Measurements from ENCODE around the gene PRODH. TPM values are rescaled to one million over a fixed set of nuclear protein-coding genes. Genes with fewer than 3 reads are reported as not detected.
"Not testable (repeated sequence)": the region's sequence is repeated elsewhere in the genome, so short reads cannot be mapped to it uniquely, and the experiment has no call there.

PRODH gene
- total RNA-seq, 1 donor from 2014 or later: 1.8 TPM

DNA sequence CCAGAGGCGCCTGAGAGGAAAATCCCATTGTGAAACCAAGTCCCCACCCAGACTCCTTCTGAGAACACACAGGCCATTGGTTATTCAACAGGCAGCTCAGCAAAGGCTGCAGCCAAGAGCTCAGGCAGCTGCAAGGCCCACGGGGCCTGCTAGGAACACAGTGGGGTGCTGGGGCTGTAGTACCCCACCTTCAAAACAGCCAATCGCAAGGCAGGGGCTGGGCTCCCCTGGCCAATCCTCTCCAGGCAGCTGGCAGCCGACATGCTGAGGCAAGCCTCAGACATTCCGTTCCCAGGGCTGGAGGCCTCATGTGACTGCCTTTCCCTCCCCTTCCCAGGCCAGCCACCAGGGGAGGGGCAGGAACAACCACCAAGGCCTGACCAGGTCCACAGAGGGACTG is 6.6 kb downstream of the PRODH start:
- no peaks in the 10 kb centered on the region for H3K9me3 Mint-ChIP-seq (ENCODE audit: unreplicated experiment)
- TF ChIP-seq, protein P1, sequence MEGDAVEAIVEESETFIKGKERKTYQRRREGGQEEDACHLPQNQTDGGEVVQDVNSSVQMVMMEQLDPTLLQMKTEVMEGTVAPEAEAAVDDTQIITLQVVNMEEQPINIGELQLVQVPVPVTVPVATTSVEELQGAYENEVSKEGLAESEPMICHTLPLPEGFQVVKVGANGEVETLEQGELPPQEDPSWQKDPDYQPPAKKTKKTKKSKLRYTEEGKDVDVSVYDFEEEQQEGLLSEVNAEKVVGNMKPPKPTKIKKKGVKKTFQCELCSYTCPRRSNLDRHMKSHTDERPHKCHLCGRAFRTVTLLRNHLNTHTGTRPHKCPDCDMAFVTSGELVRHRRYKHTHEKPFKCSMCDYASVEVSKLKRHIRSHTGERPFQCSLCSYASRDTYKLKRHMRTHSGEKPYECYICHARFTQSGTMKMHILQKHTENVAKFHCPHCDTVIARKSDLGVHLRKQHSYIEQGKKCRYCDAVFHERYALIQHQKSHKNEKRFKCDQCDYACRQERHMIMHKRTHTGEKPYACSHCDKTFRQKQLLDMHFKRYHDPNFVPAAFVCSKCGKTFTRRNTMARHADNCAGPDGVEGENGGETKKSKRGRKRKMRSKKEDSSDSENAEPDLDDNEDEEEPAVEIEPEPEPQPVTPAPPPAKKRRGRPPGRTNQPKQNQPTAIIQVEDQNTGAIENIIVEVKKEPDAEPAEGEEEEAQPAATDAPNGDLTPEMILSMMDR (IDR thresholded peaks at IDR 0.05; ENCODE audit: unreplicated experiment): no peak
- no peaks in the 10 kb centered on the region for H3K4me1 Mint-ChIP-seq (ENCODE audit: unreplicated experiment)
- DNase-seq (ENCODE audit: low spot score): no peak
- H3K4me3 Mint-ChIP-seq (ENCODE audit: unreplicated experiment): no peak overlapping the region
- H3K27ac Mint-ChIP-seq (ENCODE audit: unreplicated experiment): no peak overlapping the region
- no peaks in the 10 kb centered on the region for H3K27me3 Mint-ChIP-seq (ENCODE audit: unreplicated experiment)
- no peaks in the 10 kb centered on the region for H3K36me3 Mint-ChIP-seq (ENCODE audit: low read depth, unreplicated experiment)

DNA sequence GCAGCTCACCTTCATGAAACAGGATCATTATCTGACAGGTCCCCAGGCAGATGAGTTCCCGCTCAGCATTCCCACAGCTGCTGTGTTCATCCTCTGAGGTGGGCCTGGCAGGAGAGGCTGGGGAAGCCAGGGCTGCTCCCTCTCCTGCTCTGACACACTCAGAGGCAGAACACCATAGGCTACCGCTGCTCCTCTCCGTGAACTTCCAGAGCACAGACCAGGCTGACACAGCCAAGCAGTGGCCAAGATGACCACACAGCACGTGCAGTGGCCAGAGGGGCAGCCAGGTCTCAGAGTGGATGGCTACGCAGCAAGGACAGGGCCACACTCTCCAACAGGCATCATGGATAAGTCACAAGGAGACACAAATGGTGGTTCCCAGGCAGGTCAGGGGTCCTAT is 8.5 kb downstream of the PRODH start:
- Mint-ChIP-seq H3K27me3 (ENCODE audit: unreplicated experiment) (no peaks in the 10 kb centered on the region), H3K4me3 (ENCODE audit: unreplicated experiment) (no peak overlapping the region), H3K27ac (ENCODE audit: unreplicated experiment) (no peak overlapping the region), H3K4me1 (ENCODE audit: unreplicated experiment) (no peaks in the 10 kb centered on the region), H3K36me3 (ENCODE audit: low read depth, unreplicated experiment) (no peaks in the 10 kb centered on the region), H3K9me3 (ENCODE audit: unreplicated experiment) (no peaks in the 10 kb centered on the region)
- TF ChIP-seq, protein P1 (IDR thresholded peaks at IDR 0.05; ENCODE audit: unreplicated experiment): no peak
- DNase-seq (ENCODE audit: low spot score): no peak

DNA sequence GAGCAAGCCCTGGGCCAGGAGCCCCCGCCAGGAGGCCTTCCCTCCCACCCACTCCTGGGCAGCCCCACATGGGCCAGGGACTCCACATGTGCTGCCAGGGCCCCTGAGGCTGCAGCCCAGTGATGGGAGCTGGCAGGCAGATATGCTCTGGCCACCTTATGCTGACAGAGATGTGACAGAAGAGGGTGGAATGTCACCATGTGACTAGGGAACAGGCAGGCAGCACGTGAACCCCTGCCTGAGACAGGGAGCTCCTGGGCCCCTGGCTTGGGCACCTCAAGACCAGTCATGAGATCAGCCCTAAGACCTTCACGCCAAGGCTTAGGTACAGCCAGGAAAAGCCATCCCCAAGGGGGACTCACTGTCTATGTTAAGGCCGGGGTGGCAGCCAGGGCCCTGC is 9.1 kb downstream of the PRODH start:
- Mint-ChIP-seq H3K36me3 (ENCODE audit: low read depth, unreplicated experiment) (no peaks in the 10 kb centered on the region), H3K4me3 (ENCODE audit: unreplicated experiment) (no peak overlapping the region), H3K9me3 (ENCODE audit: unreplicated experiment) (no peaks in the 10 kb centered on the region), H3K4me1 (ENCODE audit: unreplicated experiment) (no peaks in the 10 kb centered on the region), H3K27me3 (ENCODE audit: unreplicated experiment) (no peaks in the 10 kb centered on the region), H3K27ac (ENCODE audit: unreplicated experiment) (no peak overlapping the region)
- no peak for DNase-seq (ENCODE audit: low spot score)
- TF ChIP-seq, protein P1 (IDR thresholded peaks at IDR 0.05; ENCODE audit: unreplicated experiment): no peak

DNA sequence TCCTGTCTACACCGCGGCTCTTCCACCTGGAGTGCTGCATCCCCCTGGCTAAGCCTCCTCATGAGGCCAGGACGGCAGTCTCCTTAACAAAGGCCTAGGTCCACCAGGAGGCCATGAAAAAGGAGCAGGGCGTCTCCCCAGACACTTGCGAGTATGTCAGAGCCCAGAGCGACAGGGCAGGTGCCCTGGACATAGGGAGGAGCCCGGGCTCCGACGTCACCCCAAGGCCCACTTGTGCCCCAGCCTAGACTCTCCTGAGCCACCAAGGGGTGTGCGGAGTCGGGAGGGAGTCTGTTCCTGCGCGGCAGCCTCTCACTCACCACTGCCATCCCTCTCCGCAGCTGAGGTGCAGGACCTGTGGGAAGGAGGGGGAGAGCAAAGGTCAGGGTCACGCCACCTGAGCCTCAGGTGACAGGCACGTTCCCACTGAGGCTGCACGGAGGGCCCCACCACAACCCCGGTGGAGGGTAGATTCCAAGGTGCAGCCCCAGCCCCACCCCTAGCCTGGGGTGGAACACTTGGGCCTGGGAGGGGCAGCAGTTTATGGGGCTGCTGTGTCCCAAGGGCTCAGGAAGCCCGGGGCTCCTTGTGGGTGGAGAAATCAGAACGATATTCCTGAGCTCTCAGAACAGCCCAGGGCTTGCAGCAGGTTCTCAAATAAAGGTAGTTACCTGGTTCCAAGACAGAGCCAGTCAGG is 10.6 kb downstream of the PRODH start:
- Mint-ChIP-seq H3K4me3 (ENCODE audit: unreplicated experiment) (no peak overlapping the region), H3K27me3 (ENCODE audit: unreplicated experiment) (no peaks in the 10 kb centered on the region), H3K36me3 (ENCODE audit: low read depth, unreplicated experiment) (no peaks in the 10 kb centered on the region), H3K27ac (ENCODE audit: unreplicated experiment) (no peak overlapping the region), H3K4me1 (ENCODE audit: unreplicated experiment) (no peaks in the 10 kb centered on the region), H3K9me3 (ENCODE audit: unreplicated experiment) (no peaks in the 10 kb centered on the region)
- no peak for DNase-seq (ENCODE audit: low spot score)
- TF ChIP-seq, protein P1 (IDR thresholded peaks at IDR 0.05; ENCODE audit: unreplicated experiment): no peak

DNA sequence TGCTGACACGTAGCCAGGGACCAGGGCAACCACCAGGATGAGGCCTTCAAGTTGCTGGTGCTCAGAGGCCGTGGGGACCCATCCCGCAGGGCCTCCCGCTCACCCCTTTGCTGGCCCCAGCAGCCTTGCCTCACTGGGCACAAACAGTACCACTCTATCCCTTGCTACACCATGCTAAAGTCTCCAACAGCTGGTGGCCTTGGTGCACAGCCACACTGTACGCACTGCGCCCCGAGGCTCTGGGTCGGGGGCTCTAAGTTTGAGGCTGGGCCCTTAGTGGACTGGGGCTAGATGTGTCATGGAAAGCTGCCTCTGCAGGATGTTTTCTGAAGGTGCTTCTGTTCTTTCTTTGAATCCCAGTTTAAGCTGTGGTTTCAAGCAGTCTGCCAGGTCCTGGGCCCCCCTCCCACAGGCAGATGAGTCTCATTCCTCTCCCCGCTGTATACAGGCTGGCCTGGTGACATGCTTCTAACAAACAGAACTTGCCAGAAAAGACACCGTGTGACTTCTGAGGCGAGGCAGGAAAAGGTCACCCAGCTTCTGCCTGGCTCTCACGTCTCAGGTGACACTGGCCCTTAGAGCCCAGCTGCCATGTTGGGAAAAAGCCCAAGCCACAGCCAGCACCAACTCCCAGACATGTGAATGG is 15.7 kb downstream of the PRODH start:
- not testable (repeated sequence) for H3K36me3 Mint-ChIP-seq (ENCODE audit: low read depth, unreplicated experiment); H3K27ac Mint-ChIP-seq (ENCODE audit: unreplicated experiment); H3K4me3 Mint-ChIP-seq (ENCODE audit: unreplicated experiment); DNase-seq (ENCODE audit: low spot score); H3K27me3 Mint-ChIP-seq (ENCODE audit: unreplicated experiment); H3K4me1 Mint-ChIP-seq (ENCODE audit: unreplicated experiment); H3K9me3 Mint-ChIP-seq (ENCODE audit: unreplicated experiment)

DNA sequence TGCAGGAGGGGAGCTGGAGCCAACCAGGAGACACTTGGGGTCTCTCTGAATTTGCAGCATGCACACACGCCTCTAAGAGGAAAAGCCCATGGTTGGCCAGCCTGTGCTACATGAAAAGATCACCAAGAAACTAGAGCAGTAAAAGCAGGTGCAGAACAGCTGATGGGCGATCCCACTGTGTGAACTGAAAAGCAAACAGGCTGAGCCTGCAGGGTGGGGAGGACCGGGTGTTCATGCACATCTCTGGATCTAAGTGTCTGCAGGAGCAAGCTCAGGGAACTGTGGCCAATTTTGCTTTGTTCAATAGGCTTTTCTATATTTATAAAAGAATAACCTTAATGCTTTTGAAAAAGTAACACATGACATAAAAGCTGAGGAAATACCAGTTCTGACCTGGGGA is 18.3 kb downstream of the PRODH start:
- H3K4me1 Mint-ChIP-seq (ENCODE audit: unreplicated experiment); H3K27me3 Mint-ChIP-seq (ENCODE audit: unreplicated experiment); H3K36me3 Mint-ChIP-seq (ENCODE audit: low read depth, unreplicated experiment); H3K4me3 Mint-ChIP-seq (ENCODE audit: unreplicated experiment); DNase-seq (ENCODE audit: low spot score); H3K9me3 Mint-ChIP-seq (ENCODE audit: unreplicated experiment); H3K27ac Mint-ChIP-seq (ENCODE audit: unreplicated experiment): not testable (repeated sequence)

DNA sequence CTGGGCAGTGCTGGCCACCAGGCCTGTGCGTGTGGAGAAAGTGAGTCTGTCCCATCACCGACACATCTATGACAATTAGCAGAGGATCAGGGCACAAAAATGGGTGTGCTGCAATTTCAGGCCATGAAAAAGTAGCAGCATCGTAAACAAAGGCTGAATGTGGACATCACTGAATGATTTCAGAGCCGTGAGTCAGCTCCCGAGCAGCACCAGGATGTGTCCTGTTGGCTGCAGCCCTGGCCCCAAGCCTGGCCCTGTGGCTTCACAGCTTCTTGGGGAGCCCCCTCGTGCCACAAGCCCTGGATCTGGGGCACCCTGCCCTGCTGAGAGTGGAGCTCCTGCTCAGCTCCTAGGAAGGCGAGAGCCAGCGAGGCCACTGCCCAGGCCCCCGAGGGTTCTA is 20.5 kb downstream of the PRODH start:
- not testable (repeated sequence) for H3K9me3 Mint-ChIP-seq (ENCODE audit: unreplicated experiment); H3K27ac Mint-ChIP-seq (ENCODE audit: unreplicated experiment); H3K4me3 Mint-ChIP-seq (ENCODE audit: unreplicated experiment); DNase-seq (ENCODE audit: low spot score); H3K4me1 Mint-ChIP-seq (ENCODE audit: unreplicated experiment); H3K36me3 Mint-ChIP-seq (ENCODE audit: low read depth, unreplicated experiment); H3K27me3 Mint-ChIP-seq (ENCODE audit: unreplicated experiment)

DNA sequence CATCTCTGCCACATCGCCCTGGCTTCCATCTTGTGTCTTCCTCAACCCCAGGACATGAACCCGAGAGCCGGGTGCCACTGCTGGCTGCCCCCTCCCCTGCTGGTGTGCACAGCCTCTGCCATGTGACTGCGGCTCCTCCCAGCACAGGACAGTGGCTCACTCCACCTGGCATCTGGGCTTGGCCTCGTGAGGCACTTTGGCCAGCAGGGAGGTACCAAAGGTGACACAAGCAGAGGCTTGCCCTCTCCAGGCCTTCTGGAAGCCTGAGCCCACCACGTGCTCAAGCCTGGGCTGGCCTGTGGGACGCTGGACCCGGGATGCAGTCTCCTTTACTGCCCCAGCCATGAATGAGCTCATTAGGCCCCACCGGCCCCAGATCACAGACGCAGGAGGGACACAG is 21.5 kb downstream of the PRODH start:
- H3K9me3 Mint-ChIP-seq (ENCODE audit: unreplicated experiment); H3K27ac Mint-ChIP-seq (ENCODE audit: unreplicated experiment); H3K4me1 Mint-ChIP-seq (ENCODE audit: unreplicated experiment); H3K27me3 Mint-ChIP-seq (ENCODE audit: unreplicated experiment); H3K36me3 Mint-ChIP-seq (ENCODE audit: low read depth, unreplicated experiment); DNase-seq (ENCODE audit: low spot score); H3K4me3 Mint-ChIP-seq (ENCODE audit: unreplicated experiment): not testable (repeated sequence)

Data from endothelial cell (in vitro differentiated cells).